Body of pancreas (tissue), 4 donors: Measurements from ENCODE around the gene FLT1. TPM values are rescaled to one million over a fixed set of nuclear protein-coding genes. Genes with fewer than 3 reads are reported as not detected.

Source experiments
- ATAC-seq: fragments of 150-250 bp; one replicate; pipeline ENCODE4 v1.9.1; 2016
- DNase-seq, 4 donors: peaks; one replicate each; pipeline ENCODE4 v3.0.0-alpha.2; 2019
- H3K27ac ChIP-seq, 4 donors: fragments of 200-600 bp; sonication (generic); 1 replicate in 3 of 4; 2 replicates in 1 of 4; pipeline versions ENCODE4 v1.5.1 to v1.6.1; 2016 to 2019; ENCODE audit warnings: mild to moderate bottlenecking in 1 of 4, mixed read lengths in 1 of 4, moderate library complexity in 1 of 4
- H3K27me3 ChIP-seq, 2 donors: fragments of 200-600 bp; sonication (generic); one replicate each; pipeline ENCODE4 v1.6.0; 2016; ENCODE audit warnings: mild to moderate bottlenecking in 1 of 2
- H3K36me3 ChIP-seq, 2 donors: fragments of 200-600 bp; sonication (generic); replicated peaks in 1 of 2; 2 replicates each; pipeline ENCODE4 v1.5.1; 2016; ENCODE audit warnings: low read depth in 2 of 2; ENCODE audit not compliant: insufficient read depth in 1 of 2
- H3K4me1 ChIP-seq: fragments of 200-600 bp; sonication (generic); one replicate; pipeline ENCODE4 v1.6.0; 2016
- H3K4me3 ChIP-seq, 2 donors: fragments of 200-600 bp; sonication (generic); 1 replicate in 1 of 2; 2 replicates in 1 of 2; pipeline ENCODE4 v1.5.1; 2016 to 2019
- H3K9me3 ChIP-seq, 3 donors: fragments of 200-600 bp; sonication (generic); 1 replicate in 2 of 3; 2 replicates in 1 of 3; pipeline ENCODE4 v1.5.1; 2016
- POLR2A ChIP-seq, 3 donors: fragments of 450-650 bp; IDR thresholded peaks; one replicate each; pipeline ENCODE4 v1.6.1; 2016; ENCODE audit warnings: antibody characterized with exemption in 3 of 3, mild to moderate bottlenecking in 2 of 3
- WGBS, 2 donors: methylation state at CpG; one replicate each; pipeline ENCODE4 v1.1.5; 2017; 5-methylcytosine and 5-hydroxymethylcytosine counted together
- intact Hi-C: fragments of 100-400 bp; cut with DNase I; formaldehyde crosslinking; loops from one replicate; pipeline ENCODE4 v1.15.1; 2023
- total RNA-seq, 2 donors: library from RNA; depleted of rRNA; stranded (reverse); fragments of >200 nt; gene quantifications; one replicate each; pipeline ENCODE4 v1.1.0, GENCODE V29; 2016
- TF ChIP-seq, protein P1 (sequence below), 7 experiments: fragments of 450-650 bp in 4 of 7; fragments of 200-600 bp in 3 of 7; sonication (generic) in 3 of 7; IDR thresholded peaks; one replicate each; pipeline ENCODE4 v1.5.1; 2016 to 2019; ENCODE audit warnings: antibody characterized with exemption in 7 of 7

Gene FLT1
- total RNA-seq, 2 donors from 2014 or later, result 15.3 to 20.4 TPM

DNA sequence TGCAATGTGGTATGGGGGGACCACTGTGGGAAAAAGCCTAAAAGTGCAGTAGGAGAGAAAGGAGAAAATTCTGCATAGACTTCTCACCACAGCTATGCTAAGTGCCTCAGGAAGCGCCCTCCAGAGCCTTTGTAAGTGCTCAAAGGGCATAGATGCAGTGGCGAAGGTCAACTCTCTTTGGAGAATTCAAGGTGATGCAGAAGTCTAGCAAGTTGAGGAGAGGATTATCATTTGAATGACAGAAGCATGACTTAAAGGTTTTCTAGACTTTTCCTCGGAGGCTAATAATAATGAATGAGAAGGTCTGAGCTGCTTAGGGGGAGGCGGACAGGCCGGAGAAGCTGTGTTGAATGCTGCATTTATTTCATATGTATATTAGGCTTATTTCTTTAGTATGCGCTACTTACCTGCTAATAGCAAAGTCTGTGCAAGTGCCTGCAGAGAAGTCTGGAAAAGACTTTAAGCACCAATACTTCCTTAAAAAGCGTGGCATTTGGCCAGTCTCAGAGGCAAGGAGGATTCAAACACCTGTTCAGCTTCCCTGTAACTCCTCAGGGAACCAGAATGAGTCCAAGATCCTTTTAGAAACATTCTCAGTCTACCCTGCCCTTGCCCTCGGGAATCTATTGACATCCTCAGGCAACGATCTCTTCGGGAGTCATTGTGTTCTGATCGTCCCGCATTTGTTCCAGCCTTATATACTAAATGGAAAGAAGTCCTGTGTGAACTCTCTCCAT, 56.2 kb downstream of the FLT1 start:
- intact Hi-C loops, result no loop called here
- TF ChIP-seq, protein P1, sequence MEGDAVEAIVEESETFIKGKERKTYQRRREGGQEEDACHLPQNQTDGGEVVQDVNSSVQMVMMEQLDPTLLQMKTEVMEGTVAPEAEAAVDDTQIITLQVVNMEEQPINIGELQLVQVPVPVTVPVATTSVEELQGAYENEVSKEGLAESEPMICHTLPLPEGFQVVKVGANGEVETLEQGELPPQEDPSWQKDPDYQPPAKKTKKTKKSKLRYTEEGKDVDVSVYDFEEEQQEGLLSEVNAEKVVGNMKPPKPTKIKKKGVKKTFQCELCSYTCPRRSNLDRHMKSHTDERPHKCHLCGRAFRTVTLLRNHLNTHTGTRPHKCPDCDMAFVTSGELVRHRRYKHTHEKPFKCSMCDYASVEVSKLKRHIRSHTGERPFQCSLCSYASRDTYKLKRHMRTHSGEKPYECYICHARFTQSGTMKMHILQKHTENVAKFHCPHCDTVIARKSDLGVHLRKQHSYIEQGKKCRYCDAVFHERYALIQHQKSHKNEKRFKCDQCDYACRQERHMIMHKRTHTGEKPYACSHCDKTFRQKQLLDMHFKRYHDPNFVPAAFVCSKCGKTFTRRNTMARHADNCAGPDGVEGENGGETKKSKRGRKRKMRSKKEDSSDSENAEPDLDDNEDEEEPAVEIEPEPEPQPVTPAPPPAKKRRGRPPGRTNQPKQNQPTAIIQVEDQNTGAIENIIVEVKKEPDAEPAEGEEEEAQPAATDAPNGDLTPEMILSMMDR (IDR thresholded peaks at IDR 0.05), result no peak
- TF ChIP-seq POLR2A (IDR thresholded peaks at IDR 0.05), result no peak
- 48 to 50% methylated on average over 11 to 12 of the region's 12 CpGs for WGBS, 2 donors

DNA sequence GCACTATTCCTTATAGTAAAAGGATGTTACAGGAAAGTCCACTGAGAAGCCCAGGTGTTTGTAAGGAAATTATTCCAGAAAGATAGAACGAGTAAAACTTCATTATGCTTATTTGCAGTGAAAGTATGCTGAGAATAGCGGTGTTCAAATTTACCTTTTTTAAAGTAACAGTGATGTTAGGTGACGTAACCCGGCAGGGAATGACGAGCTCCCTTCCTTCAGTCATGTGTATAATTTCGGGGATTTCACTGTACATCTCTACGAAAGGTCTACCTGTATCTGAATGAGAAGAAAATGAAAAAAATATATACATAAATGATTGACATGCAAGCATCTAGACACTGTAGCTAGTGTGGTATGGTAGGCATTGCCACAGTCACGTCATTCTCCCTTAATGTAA, 56.9 kb downstream of the FLT1 start:
- no peaks in the 10 kb centered on the region for H3K36me3 ChIP-seq
- 71 to 79% methylated on average over 8 of the region's 8 CpGs for WGBS, 2 donors
- H3K27me3 ChIP-seq, result no peaks in the 10 kb centered on the region
- intact Hi-C loops, result no loop called here
- H3K9me3 ChIP-seq, result no peaks in the 10 kb centered on the region
- DNase-seq (no peak), ATAC-seq (no peak)
- no peaks in the 10 kb centered on the region for H3K4me1 ChIP-seq
- TF ChIP-seq, protein P1 (IDR thresholded peaks at IDR 0.05), result no peak
- TF ChIP-seq POLR2A (IDR thresholded peaks at IDR 0.05), result no peak
- no peak overlapping the region for H3K27ac ChIP-seq
- H3K4me3 ChIP-seq, result no peak overlapping the region

More for the DNA sequence above, 56.2 kb downstream of the FLT1 start:
- Histone ChIP-seq H3K9me3 (no peaks in the 10 kb centered on the region), H3K4me3 (no peak overlapping the region), H3K36me3 (no peaks in the 10 kb centered on the region), H3K4me1 (no peaks in the 10 kb centered on the region), H3K27me3 (no peaks in the 10 kb centered on the region), H3K27ac (no peak overlapping the region)
- ATAC-seq (no peak), DNase-seq (no peak)

- no peak overlapping the region for H3K4me3 ChIP-seq
- no peaks in the 10 kb centered on the region for H3K4me1 ChIP-seq
- DNase-seq, result no peak
- no peaks in the 10 kb centered on the region for H3K36me3 ChIP-seq
- no peak overlapping the region for H3K27ac ChIP-seq
- no peak for ATAC-seq
- no peaks in the 10 kb centered on the region for H3K27me3 ChIP-seq
- intact Hi-C loops, result no loop called here
- H3K9me3 ChIP-seq, result no peaks in the 10 kb centered on the region
- TF ChIP-seq, protein P1 (IDR thresholded peaks at IDR 0.05), result no peak
- no peak for TF ChIP-seq POLR2A (IDR thresholded peaks at IDR 0.05)
- 49 to 54% methylated on average over 6 of the region's 6 CpGs for WGBS, 2 donors
Observed at GRCh38 chr13:28435917-28436316, 59.0 kb downstream of the FLT1 start.

DNA sequence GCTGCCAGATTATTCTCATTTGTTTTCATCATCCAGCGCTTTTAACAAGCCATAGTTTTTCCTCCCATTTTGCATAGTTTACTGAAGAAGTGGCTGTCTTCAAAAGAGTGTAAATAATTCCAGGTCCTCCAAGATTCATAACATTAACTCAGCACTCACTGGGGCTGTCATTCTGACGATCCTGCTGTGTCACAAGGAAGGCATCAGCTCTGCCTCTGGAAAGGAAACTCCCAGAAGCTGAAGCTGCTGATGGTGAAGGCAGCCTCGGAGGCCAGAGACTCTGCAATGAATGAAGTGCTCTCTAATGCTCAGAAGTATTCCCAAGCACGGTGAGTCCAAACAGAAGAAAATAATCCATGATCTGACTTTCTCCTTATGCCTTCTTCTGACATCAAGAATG, 60.0 kb downstream of the FLT1 start:
- intact Hi-C loops, result no loop called here
- H3K36me3 ChIP-seq, result no peaks in the 10 kb centered on the region
- 32 to 39% methylated on average over 4 of the region's 4 CpGs for WGBS, 2 donors
- H3K4me3 ChIP-seq, result no peak overlapping the region
- ATAC-seq (no peak), DNase-seq (no peak)
- H3K27me3 ChIP-seq, result no peaks in the 10 kb centered on the region
- no peaks in the 10 kb centered on the region for H3K9me3 ChIP-seq
- H3K27ac ChIP-seq, result no peak overlapping the region
- TF ChIP-seq, protein P1 (IDR thresholded peaks at IDR 0.05), result no peak
- no peak for TF ChIP-seq POLR2A (IDR thresholded peaks at IDR 0.05)
- H3K4me1 ChIP-seq, result no peaks in the 10 kb centered on the region
